ENCODE results near the gene MYOF. TPM values are rescaled to one million over a fixed set of nuclear protein-coding genes. Genes with fewer than 3 reads are reported as not detected.
"Not testable (repeated sequence)": the region's sequence is repeated elsewhere in the genome, so short reads cannot be mapped to it uniquely, and the experiment has no call there.

MYOF gene
- total and polyA plus RNA-seq, 3 experiments from 2014 or later: 57.0 to 62.8 TPM; not detected in 1

DNA sequence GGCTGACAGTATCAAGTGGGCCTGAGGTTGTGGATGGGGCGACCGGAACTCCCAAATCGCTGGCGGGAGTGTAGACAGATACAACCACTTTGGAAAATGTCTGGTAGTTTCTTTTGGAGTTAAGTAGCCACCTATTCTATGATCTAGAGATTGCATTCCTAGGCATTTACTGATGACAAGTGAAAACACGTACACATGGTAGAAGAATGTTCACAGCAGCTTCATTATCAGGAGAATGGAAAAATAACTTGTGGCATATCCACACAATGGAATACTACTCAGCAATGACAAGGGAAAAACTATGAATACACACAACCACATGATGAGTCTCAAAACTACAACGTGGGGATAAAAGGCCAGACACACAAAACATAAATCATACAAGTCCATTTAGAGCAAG is 146.0 kb downstream of the MYOF start:
- Histone ChIP-seq H3K27me3 (ENCODE audit: insufficient read depth, low read length, poor library complexity, severe bottlenecking) (peaks cover 4% of the 10 kb centered on the region), H3K9me3 (ENCODE audit: low read length) (no peaks in the 10 kb centered on the region), H3K27ac (ENCODE audit: low read depth, low read length) (no peak overlapping the region), H3K4me3 (ENCODE audit: low read length) (no peak overlapping the region), H3K4me1 (ENCODE audit: insufficient read depth, low read length) (no peaks in the 10 kb centered on the region), H3K36me3 (ENCODE audit: insufficient read depth, low read length) (no peaks in the 10 kb centered on the region)
- no peak overlapping the region for H3K27ac Mint-ChIP-seq
- no peaks in the 10 kb centered on the region for H3K9me3 Mint-ChIP-seq
- peaks cover 2 to 4% of the 10 kb centered on the region in 2 donors for H3K27me3 Mint-ChIP-seq
- DNase-seq: no peak
- ChIA-PET CTCF (no interaction called here), POLR2A (no interaction called here)
- no peaks in the 10 kb centered on the region for H3K36me3 Mint-ChIP-seq
- no peaks in the 10 kb centered on the region for H3K4me1 Mint-ChIP-seq
- no peak overlapping the region for H3K4me3 Mint-ChIP-seq

- no peaks in the 10 kb centered on the region for H3K9me3 ChIP-seq (ENCODE audit: low read length)
- no peaks in the 10 kb centered on the region for H3K9me3 Mint-ChIP-seq
- no peaks in the 10 kb centered on the region for H3K4me1 Mint-ChIP-seq
- H3K4me1 ChIP-seq (ENCODE audit: insufficient read depth, low read length): no peaks in the 10 kb centered on the region
- no peak overlapping the region for H3K27ac Mint-ChIP-seq
- CTCF ChIA-PET: no interaction called here
- no peak overlapping the region for H3K27ac ChIP-seq (ENCODE audit: low read depth, low read length)
- no peak for DNase-seq
- no peak overlapping the region for H3K4me3 ChIP-seq (ENCODE audit: low read length)
- peaks cover 4% of the 10 kb centered on the region for H3K27me3 ChIP-seq (ENCODE audit: insufficient read depth, low read length, poor library complexity, severe bottlenecking)
- POLR2A ChIA-PET: no interaction called here
- H3K36me3 ChIP-seq (ENCODE audit: insufficient read depth, low read length): no peaks in the 10 kb centered on the region
- H3K27me3 Mint-ChIP-seq: peaks cover 2 to 10% of the 10 kb centered on the region in 2 donors
- no peaks in the 10 kb centered on the region for H3K36me3 Mint-ChIP-seq
- no peak overlapping the region for H3K4me3 Mint-ChIP-seq
These were observed 147.2 kb downstream of the MYOF start for GRCh38 chr10:93334901-93335327.

DNA sequence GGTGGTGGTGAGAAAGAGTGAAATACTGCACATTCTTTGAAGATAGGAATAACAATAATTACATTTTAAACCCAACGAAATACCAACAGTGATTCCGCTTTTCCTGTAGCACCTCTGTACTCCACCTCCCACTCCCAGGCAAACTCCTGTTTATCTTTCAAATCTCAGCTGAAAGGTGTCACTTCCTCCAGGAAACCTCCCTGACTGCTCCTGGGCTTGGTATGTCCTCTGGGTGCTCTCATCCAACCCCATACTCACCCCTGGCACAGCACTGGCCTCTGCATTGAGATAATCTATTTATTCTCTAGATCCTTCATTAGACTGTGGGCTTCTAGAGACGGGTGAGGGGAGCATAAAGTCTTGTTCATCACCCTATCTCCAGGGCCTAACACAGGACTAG is 148.0 kb downstream of the MYOF start:
- H3K27ac ChIP-seq (ENCODE audit: low read depth, low read length): no peak overlapping the region
- no peaks in the 10 kb centered on the region for H3K36me3 ChIP-seq (ENCODE audit: insufficient read depth, low read length)
- H3K9me3 ChIP-seq (ENCODE audit: low read length): no peaks in the 10 kb centered on the region
- no peak overlapping the region for H3K4me3 ChIP-seq (ENCODE audit: low read length)
- no peaks in the 10 kb centered on the region for H3K4me1 Mint-ChIP-seq
- no peak for DNase-seq
- no peaks in the 10 kb centered on the region for H3K36me3 Mint-ChIP-seq
- H3K27me3 ChIP-seq (ENCODE audit: insufficient read depth, low read length, poor library complexity, severe bottlenecking): peaks cover 4% of the 10 kb centered on the region
- no peak overlapping the region for H3K27ac Mint-ChIP-seq
- CTCF ChIA-PET: no interaction called here
- H3K4me1 ChIP-seq (ENCODE audit: insufficient read depth, low read length): no peaks in the 10 kb centered on the region
- H3K4me3 Mint-ChIP-seq: no peak overlapping the region
- H3K9me3 Mint-ChIP-seq: no peaks in the 10 kb centered on the region
- POLR2A ChIA-PET: no interaction called here
- peaks cover 2 to 10% of the 10 kb centered on the region in 2 donors for H3K27me3 Mint-ChIP-seq

GRCh38 chr10:93333278-93333978 is 148.7 kb downstream of the MYOF start:
- no peak for DNase-seq
- peaks cover 1% of the 10 kb centered on the region for H3K27me3 ChIP-seq (ENCODE audit: insufficient read depth, low read length, poor library complexity, severe bottlenecking)
- Mint-ChIP-seq H3K36me3 (no peaks in the 10 kb centered on the region), H3K4me3 (no peak overlapping the region), H3K27me3 (peaks cover 2 to 11% of the 10 kb centered on the region in 2 donors), H3K27ac (no peak overlapping the region), H3K4me1 (no peaks in the 10 kb centered on the region), H3K9me3 (no peaks in the 10 kb centered on the region)
- H3K27ac ChIP-seq (ENCODE audit: low read depth, low read length): no peak overlapping the region
- no peaks in the 10 kb centered on the region for H3K36me3 ChIP-seq (ENCODE audit: insufficient read depth, low read length)
- ChIA-PET POLR2A (no interaction called here), CTCF (interaction anchor here (2.2 kb wide), 1 partner anchor 43 kb away, joined by 4 read pairs; no protein-coding TSS in a partner anchor)
- H3K9me3 ChIP-seq (ENCODE audit: low read length): no peaks in the 10 kb centered on the region
- no peaks in the 10 kb centered on the region for H3K4me1 ChIP-seq (ENCODE audit: insufficient read depth, low read length)
- H3K4me3 ChIP-seq (ENCODE audit: low read length): no peak overlapping the region

- Mint-ChIP-seq H3K36me3 (no peaks in the 10 kb centered on the region), H3K9me3 (no peaks in the 10 kb centered on the region), H3K27me3 (peaks cover 0 to 16% of the 10 kb centered on the region in 2 donors), H3K27ac (no peak overlapping the region), H3K4me3 (no peak overlapping the region), H3K4me1 (no peaks in the 10 kb centered on the region)
- no peak for DNase-seq
- ChIA-PET CTCF (no interaction called here), POLR2A (no interaction called here)
- Histone ChIP-seq H3K27ac (ENCODE audit: low read depth, low read length) (no peak overlapping the region), H3K27me3 (ENCODE audit: insufficient read depth, low read length, poor library complexity, severe bottlenecking) (no peaks in the 10 kb centered on the region), H3K4me3 (ENCODE audit: low read length) (no peak overlapping the region), H3K4me1 (ENCODE audit: insufficient read depth, low read length) (no peaks in the 10 kb centered on the region), H3K9me3 (ENCODE audit: low read length) (no peaks in the 10 kb centered on the region), H3K36me3 (ENCODE audit: insufficient read depth, low read length) (no peaks in the 10 kb centered on the region)
These were observed 151.3 kb downstream of the MYOF start for GRCh38 chr10:93330824-93331223.

GRCh38 chr10:93319896-93320295 is 162.2 kb downstream of the MYOF start:
- Mint-ChIP-seq H3K27me3 (peaks cover 6 to 18% of the 10 kb centered on the region in 2 donors), H3K9me3 (no peaks in the 10 kb centered on the region), H3K36me3 (no peaks in the 10 kb centered on the region), H3K27ac (no peak overlapping the region), H3K4me3 (no peak overlapping the region), H3K4me1 (no peaks in the 10 kb centered on the region)
- no peak for DNase-seq
- Histone ChIP-seq H3K36me3 (ENCODE audit: insufficient read depth, low read length) (no peaks in the 10 kb centered on the region), H3K27ac (ENCODE audit: low read depth, low read length) (no peak overlapping the region), H3K27me3 (ENCODE audit: insufficient read depth, low read length, poor library complexity, severe bottlenecking) (no peaks in the 10 kb centered on the region), H3K4me1 (ENCODE audit: insufficient read depth, low read length) (no peaks in the 10 kb centered on the region), H3K9me3 (ENCODE audit: low read length) (no peaks in the 10 kb centered on the region), H3K4me3 (ENCODE audit: low read length) (no peak overlapping the region)
- POLR2A ChIA-PET: no interaction called here
- CTCF ChIA-PET: no interaction called here

DNA sequence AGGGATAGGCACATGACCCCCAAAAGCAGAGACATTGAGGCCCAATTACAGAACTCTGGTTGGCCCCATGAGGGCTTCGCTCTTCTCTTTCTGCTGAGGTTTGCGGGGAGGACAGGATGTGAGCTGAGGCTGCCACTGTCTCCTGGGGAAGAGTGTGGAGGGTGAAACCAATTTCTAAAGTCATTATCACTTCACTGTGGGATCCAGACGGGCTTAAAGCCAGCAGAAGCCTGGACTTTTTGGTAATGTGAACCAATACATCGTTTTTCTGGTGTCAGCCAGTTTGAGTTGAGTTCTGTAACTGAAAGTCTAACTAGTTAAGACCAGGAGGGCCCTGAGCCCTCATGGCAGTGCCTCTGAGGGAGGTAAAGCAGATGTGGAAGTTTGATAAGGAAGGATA is 163.0 kb downstream of the MYOF start:
- no peak overlapping the region for H3K4me3 ChIP-seq (ENCODE audit: low read length)
- no peak overlapping the region for H3K27ac ChIP-seq (ENCODE audit: low read depth, low read length)
- Mint-ChIP-seq H3K4me1 (no peaks in the 10 kb centered on the region), H3K4me3 (no peak overlapping the region), H3K27ac (no peak overlapping the region), H3K36me3 (no peaks in the 10 kb centered on the region), H3K9me3 (no peaks in the 10 kb centered on the region), H3K27me3 (peaks cover 6 to 18% of the 10 kb centered on the region in 2 donors)
- H3K36me3 ChIP-seq (ENCODE audit: insufficient read depth, low read length): no peaks in the 10 kb centered on the region
- H3K4me1 ChIP-seq (ENCODE audit: insufficient read depth, low read length): no peaks in the 10 kb centered on the region
- ChIA-PET POLR2A (no interaction called here), CTCF (no interaction called here)
- H3K9me3 ChIP-seq (ENCODE audit: low read length): no peaks in the 10 kb centered on the region
- DNase-seq: no peak
- no peaks in the 10 kb centered on the region for H3K27me3 ChIP-seq (ENCODE audit: insufficient read depth, low read length, poor library complexity, severe bottlenecking)

DNA sequence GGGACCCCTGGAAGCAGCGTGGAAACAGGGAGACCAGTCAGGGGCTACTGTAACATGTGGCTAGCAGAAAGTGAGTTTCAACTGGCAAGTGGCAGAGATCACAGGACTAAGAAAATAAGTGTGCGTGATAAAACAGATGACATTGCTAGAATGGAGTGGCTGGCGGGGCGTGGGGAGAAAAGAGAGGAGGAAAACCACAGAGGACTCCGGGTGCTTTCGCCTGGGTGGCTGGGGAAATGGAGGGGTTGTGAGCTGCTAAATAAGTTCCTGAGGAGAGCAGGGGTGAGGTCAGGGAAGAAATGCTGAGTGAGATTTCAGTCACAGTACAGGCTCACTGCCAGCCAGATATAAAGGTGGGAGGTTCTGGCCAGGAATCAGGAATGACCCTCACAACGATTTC is 166.9 kb downstream of the MYOF start:
- Histone ChIP-seq H3K4me3 (ENCODE audit: low read length) (no peak overlapping the region), H3K9me3 (ENCODE audit: low read length) (no peaks in the 10 kb centered on the region), H3K27me3 (ENCODE audit: insufficient read depth, low read length, poor library complexity, severe bottlenecking) (no peaks in the 10 kb centered on the region), H3K36me3 (ENCODE audit: insufficient read depth, low read length) (no peaks in the 10 kb centered on the region), H3K27ac (ENCODE audit: low read depth, low read length) (no peak overlapping the region), H3K4me1 (ENCODE audit: insufficient read depth, low read length) (no peaks in the 10 kb centered on the region)
- Mint-ChIP-seq H3K36me3 (no peaks in the 10 kb centered on the region), H3K4me3 (no peak overlapping the region), H3K27ac (no peak overlapping the region), H3K9me3 (no peaks in the 10 kb centered on the region), H3K4me1 (no peaks in the 10 kb centered on the region), H3K27me3 (peaks cover 7 to 8% of the 10 kb centered on the region in 2 donors)
- no peak for DNase-seq
- ChIA-PET POLR2A (no interaction called here), CTCF (no interaction called here)

DNA sequence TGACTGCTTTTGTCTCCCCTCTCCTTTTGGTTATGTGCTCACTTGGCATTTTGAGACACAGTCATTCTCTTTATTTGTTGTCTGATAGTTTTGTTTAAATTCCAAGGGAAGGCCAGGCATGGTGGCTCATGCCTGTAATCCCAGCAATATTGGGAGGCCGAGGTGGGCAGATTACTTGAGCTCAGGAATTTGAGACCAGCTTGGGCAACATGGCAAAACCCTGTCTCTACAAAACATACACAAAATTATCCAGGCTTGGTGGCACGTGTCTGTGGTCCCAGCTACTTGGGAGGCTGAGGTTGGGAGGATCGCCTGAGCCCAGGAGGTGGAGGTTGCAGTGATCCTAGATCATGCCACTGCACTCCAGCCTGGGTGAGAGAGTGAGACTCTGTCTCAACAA is 167.5 kb downstream of the MYOF start:
- H3K27ac ChIP-seq (ENCODE audit: low read depth, low read length); H3K9me3 Mint-ChIP-seq; H3K36me3 Mint-ChIP-seq; H3K4me1 Mint-ChIP-seq; H3K9me3 ChIP-seq (ENCODE audit: low read length); H3K27me3 ChIP-seq (ENCODE audit: insufficient read depth, low read length, poor library complexity, severe bottlenecking); H3K36me3 ChIP-seq (ENCODE audit: insufficient read depth, low read length); DNase-seq; H3K4me1 ChIP-seq (ENCODE audit: insufficient read depth, low read length); H3K4me3 ChIP-seq (ENCODE audit: low read length); H3K4me3 Mint-ChIP-seq; CTCF ChIA-PET; H3K27me3 Mint-ChIP-seq; POLR2A ChIA-PET: not testable (repeated sequence)
- H3K27ac Mint-ChIP-seq: peak overlapping the region in 1 of 8 donors; percentile 80

Data from CD8-positive, alpha-beta memory T cell (primary cell).